ENCODE data around the gene KIRREL3. TPM values are rescaled to one million over a fixed set of nuclear protein-coding genes. Genes with fewer than 3 reads are reported as not detected.
A peak's percentile ranks its signal among the peaks of the same experiment; 100 is the strongest.

Gene KIRREL3
- total and polyA plus RNA-seq, 12 donors, result 0.13 to 0.58 (median 0.30) TPM

- intact Hi-C loops (cut with DNase I), result loop anchor here in 2 of 10 donors (5.0 kb wide), 2 partner anchors 36 to 531 kb away; no protein-coding TSS in a partner anchor
- H3K36me3 ChIP-seq, result no peaks in the 10 kb centered on the region
- H3K27ac ChIP-seq, result no peak overlapping the region
- 85 to 94% methylated on average over 10 of the region's 10 CpGs for WGBS, 2 donors
- peaks cover 0 to 8% (median 0%) of the 10 kb centered on the region in 7 donors for H3K27me3 ChIP-seq
- ATAC-seq, result no peak
- no peaks in the 10 kb centered on the region for H3K4me1 ChIP-seq
- TF ChIP-seq, protein P1, sequence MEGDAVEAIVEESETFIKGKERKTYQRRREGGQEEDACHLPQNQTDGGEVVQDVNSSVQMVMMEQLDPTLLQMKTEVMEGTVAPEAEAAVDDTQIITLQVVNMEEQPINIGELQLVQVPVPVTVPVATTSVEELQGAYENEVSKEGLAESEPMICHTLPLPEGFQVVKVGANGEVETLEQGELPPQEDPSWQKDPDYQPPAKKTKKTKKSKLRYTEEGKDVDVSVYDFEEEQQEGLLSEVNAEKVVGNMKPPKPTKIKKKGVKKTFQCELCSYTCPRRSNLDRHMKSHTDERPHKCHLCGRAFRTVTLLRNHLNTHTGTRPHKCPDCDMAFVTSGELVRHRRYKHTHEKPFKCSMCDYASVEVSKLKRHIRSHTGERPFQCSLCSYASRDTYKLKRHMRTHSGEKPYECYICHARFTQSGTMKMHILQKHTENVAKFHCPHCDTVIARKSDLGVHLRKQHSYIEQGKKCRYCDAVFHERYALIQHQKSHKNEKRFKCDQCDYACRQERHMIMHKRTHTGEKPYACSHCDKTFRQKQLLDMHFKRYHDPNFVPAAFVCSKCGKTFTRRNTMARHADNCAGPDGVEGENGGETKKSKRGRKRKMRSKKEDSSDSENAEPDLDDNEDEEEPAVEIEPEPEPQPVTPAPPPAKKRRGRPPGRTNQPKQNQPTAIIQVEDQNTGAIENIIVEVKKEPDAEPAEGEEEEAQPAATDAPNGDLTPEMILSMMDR (IDR thresholded peaks at IDR 0.05), result no peak
- no peak overlapping the region for H3K4me3 ChIP-seq
- peaks cover 0 to 2% (median 0%) of the 10 kb centered on the region in 11 donors for H3K9me3 ChIP-seq
- DNase-seq, result no peak
Measured at GRCh38 chr11:126446581-126446980, 554.0 kb downstream of the KIRREL3 start.

DNA sequence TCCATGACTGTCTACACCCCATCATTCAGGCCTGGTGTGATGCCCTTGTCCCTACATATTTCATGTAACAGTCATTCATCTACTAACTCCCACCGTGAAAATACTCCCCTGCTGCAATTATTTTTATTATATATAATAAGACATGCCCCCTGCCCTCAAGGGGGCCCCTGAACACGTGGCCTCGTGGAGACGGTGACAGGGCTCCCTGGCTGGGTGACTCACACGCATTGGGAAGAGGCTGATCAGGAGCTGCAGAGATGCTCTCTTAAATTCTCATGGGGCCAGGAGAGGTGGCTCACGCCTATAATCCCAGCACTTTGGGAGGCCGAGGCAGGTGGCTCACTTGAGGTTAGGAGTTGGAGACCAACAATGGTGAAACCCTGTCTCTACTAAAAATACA, 556.5 kb downstream of the KIRREL3 start:
- intact Hi-C loops (cut with DNase I), result loop anchor here in 8 of 10 donors (5.0 kb wide), 5 partner anchors 33 to 903 kb away; no protein-coding TSS in a partner anchor
- ATAC-seq (no peak), DNase-seq (no peak)
- H3K27me3 ChIP-seq, result peaks cover 0 to 8% (median 0%) of the 10 kb centered on the region in 7 donors
- TF ChIP-seq, protein P1 (IDR thresholded peaks at IDR 0.05), result no peak
- H3K36me3 ChIP-seq, result no peaks in the 10 kb centered on the region
- H3K9me3 ChIP-seq, result no peaks in the 10 kb centered on the region
- peaks cover under 1 to 12% (median 6%) of the 10 kb centered on the region in 9 donors for H3K4me1 ChIP-seq
- no peak overlapping the region for H3K27ac ChIP-seq
- WGBS, 2 donors, result 81 to 95% methylated on average over 7 of the region's 7 CpGs
- H3K4me3 ChIP-seq, result no peak overlapping the region

- intact Hi-C loops (cut with DNase I), result loop anchor here in 8 of 10 donors (5.0 kb wide), 5 partner anchors 34 to 904 kb away; no protein-coding TSS in a partner anchor
- H3K36me3 ChIP-seq, result no peaks in the 10 kb centered on the region
- no peaks in the 10 kb centered on the region for H3K9me3 ChIP-seq
- H3K4me3 ChIP-seq, result no peak overlapping the region
- H3K4me1 ChIP-seq, result peaks cover 4 to 21% (median 10%) of the 10 kb centered on the region in 9 donors
- ATAC-seq (no peak), DNase-seq (no peak)
- no peak overlapping the region for H3K27ac ChIP-seq
- 64 to 65% methylated on average over 13 of the region's 13 CpGs for WGBS, 2 donors
- peaks cover 0 to 8% (median 0%) of the 10 kb centered on the region in 7 donors for H3K27me3 ChIP-seq
- TF ChIP-seq, protein P1 (IDR thresholded peaks at IDR 0.05), result no peak
Measured at GRCh38 chr11:126443120-126443519, 557.5 kb downstream of the KIRREL3 start.

DNA sequence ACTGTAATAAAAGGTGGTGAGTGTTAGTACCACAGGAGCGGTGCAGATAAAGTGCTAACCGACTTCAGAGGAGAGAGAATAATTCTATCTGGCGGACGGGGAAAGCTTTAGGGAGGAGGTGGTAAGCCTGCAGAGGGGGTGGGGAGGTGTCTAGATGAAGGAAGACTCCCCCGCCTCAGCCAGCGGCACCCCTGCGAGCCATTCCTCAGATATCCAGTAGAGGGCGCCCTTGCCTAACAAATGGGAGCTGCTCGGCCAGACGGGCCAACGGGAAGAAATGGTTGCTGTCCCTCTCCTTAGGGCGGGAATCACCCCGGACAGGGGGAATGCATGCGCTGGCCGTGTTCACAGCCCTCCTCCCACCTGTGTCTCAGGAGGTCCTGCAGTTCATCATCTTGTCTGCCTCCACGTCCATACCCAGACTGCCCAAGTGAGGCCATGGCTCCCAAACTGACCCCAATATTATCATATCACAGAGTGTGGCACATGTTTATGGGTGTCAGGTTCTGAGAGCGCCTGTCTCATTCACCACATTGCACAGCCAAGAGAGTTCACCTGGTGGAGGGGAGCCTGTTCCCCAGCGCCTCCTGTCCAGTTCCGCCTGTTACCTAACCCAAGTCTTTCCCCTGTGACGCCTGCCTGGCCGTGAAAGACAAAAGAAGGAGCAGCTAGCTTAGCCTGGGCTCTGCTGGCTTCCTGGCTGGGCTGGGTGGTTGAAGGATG, 559.6 kb downstream of the KIRREL3 start:
- Histone ChIP-seq H3K27me3 (peaks cover 0 to 8% (median 0%) of the 10 kb centered on the region in 7 donors), H3K36me3 (no peaks in the 10 kb centered on the region), H3K4me3 (no peak overlapping the region), H3K9me3 (no peaks in the 10 kb centered on the region), H3K27ac (no peak overlapping the region), H3K4me1 (peaks cover 4 to 32% (median 16%) of the 10 kb centered on the region in 9 donors)
- TF ChIP-seq, protein P1 (IDR thresholded peaks at IDR 0.05), result peak; percentile 81 to 98 (median 96)
- intact Hi-C loops (cut with DNase I), result loop anchor here (1.0 to 5.0 kb wide), 12 partner anchors 36 to 906 kb away; no protein-coding TSS in a partner anchor
- 19 to 21% methylated on average over 21 of the region's 21 CpGs for WGBS, 2 donors
- ATAC-seq (peak; percentile 29 to 77 (median 72)), DNase-seq (peak; percentile 73 to 80)
